Psoas muscle (tissue), 8 donors: Measurements from ENCODE around the gene FANCI. TPM values are rescaled to one million over a fixed set of nuclear protein-coding genes. Genes with fewer than 3 reads are reported as not detected.

ENCODE experiments used
- ATAC-seq, 4 donors: fragments of 200-7000 bp; cut with Tn5 transposase; one replicate each; pipeline ENCODE4 v1.9.1; 2020; ENCODE audit warnings: moderate library complexity in 3 of 4, mild to moderate bottlenecking in 2 of 4
- DNase-seq, 2 donors: peaks; one replicate each; pipeline ENCODE4 v3.0.0-alpha.2; 2020
- H3K27ac ChIP-seq: fragments of 200-600 bp; one replicate; pipeline ENCODE4 v1.8.0; 2022
- H3K27me3 ChIP-seq, 3 donors: fragments of 200-600 bp in 1 of 3; one replicate each; pipeline versions ENCODE4 v1.6.1 to v1.8.0; 2013 to 2022; ENCODE audit warnings: low read length in 2 of 3, mild to moderate bottlenecking in 2 of 3, moderate library complexity in 1 of 3; ENCODE audit not compliant: insufficient read depth in 3 of 3
- H3K36me3 ChIP-seq, 2 donors: fragments of 200-600 bp in 1 of 2; one replicate each; pipeline versions ENCODE4 v1.6.1 to v1.8.0; 2013 to 2022; ENCODE audit warnings: low read depth in 1 of 2, mild to moderate bottlenecking in 1 of 2, moderate library complexity in 1 of 2; ENCODE audit not compliant: insufficient read depth in 1 of 2
- H3K4me1 ChIP-seq: fragments of 200-600 bp; one replicate; pipeline ENCODE4 v1.8.0; 2022
- H3K4me3 ChIP-seq: fragments of 200-600 bp; one replicate; pipeline ENCODE4 v1.8.0; 2022; ENCODE audit warnings: mild to moderate bottlenecking
- H3K9me3 ChIP-seq: fragments of 200-600 bp; one replicate; pipeline ENCODE4 v1.8.0; 2022
- CTCF ChIP-seq: fragments of 200-600 bp; IDR thresholded peaks from one replicate; pipeline ENCODE4 v1.8.0; 2022; ENCODE audit warnings: antibody characterized with exemption
- WGBS, 3 donors: extraction: QIAGEN DNeasy Blood & Tissue Kit; methylation state at CpG; one replicate each; pipeline versions ENCODE4 v1.1.6 to v1.1.7; 2013; 5-methylcytosine and 5-hydroxymethylcytosine counted together
- intact Hi-C, 2 donors: fragments of 100-400 bp; cut with DNase I; formaldehyde crosslinking; loops; one replicate each; pipeline versions ENCODE4 v1.11.0 to v1.14.2; 2022
- long read RNA-seq, 2 donors: library from polyadenylated mRNA; unstranded; transcript quantifications; one replicate each; pipeline ENCODE4 v2.0.0, GENCODE V29; 2021
- polyA plus RNA-seq, 3 donors: library from polyadenylated mRNA; stranded (reverse); fragments of 200-250 nt; gene quantifications; one replicate each; pipeline ENCODE4 v1.2.3, GENCODE V29; 2013
- total RNA-seq, 4 donors: library from RNA; stranded (reverse); fragmentation: NEBNext Ultra II Directional in 2 of 4; extraction: Animal tissue kit (Norgen Biotek cat#: 25700) in 2 of 4; gene quantifications; one replicate each; pipeline versions ENCODE4 v1.2.1 to v1.2.4, GENCODE V29; 2021 to 2023
- donor health status: healthy with polysubstance abuse.
- donor health status: DM: no; HTN: no; CAD: no; lungs with moderate emphysema.
- donor health status: Bipolar disorder and iron deficiency.
- donor health status: healthy.
- donor health status: DM: yes; HTN: yes; CAD: no.
- donor health status: DM: no; HTN: no; CAD: no.
- donor health status: DM: no; HTN: no; CAD: no.
- donor health status: DM: yes; HTN: yes; CAD: no.

Gene FANCI
- total RNA-seq (1 to 10 TPM in 2 of 4 donors, under 1 TPM in 2; 0.69 to 2.3 (median 1.0) TPM), polyA plus RNA-seq (1 to 10 TPM in 1 of 3 donors, under 1 TPM in 2; 0.48 to 1.6 (median 0.72) TPM)
- long read RNA-seq, donor 1, result 0 reads
- long read RNA-seq, donor 2, result 0 reads

- peak; percentile 94 to 98 for DNase-seq
- WGBS, 3 donors, result 0 to 1% (median 1%) methylated on average over 69 of the region's 69 CpGs
- intact Hi-C loops, result no loop called here
- no peaks in the 10 kb centered on the region for H3K9me3 ChIP-seq
- H3K4me1 ChIP-seq, result peaks cover 8% of the 10 kb centered on the region
- no peak within 1 kb of the TSS for H3K27ac ChIP-seq
- TF ChIP-seq CTCF, result peak; percentile 41
- no peaks in the 10 kb centered on the region for H3K36me3 ChIP-seq
- ATAC-seq, result peak; percentile 98 to 100 (median 100)
- no peaks in the 10 kb centered on the region for H3K27me3 ChIP-seq
- peak within 1 kb of the TSS; percentile 79 for H3K4me3 ChIP-seq
These were observed at the start of gene FANCI for GRCh38 chr15:89243691-89244573. Gene FANCI, plus strand, starts transcription at chr15:89243979. Its CDS starts 3,669 bp downstream, at chr15:89247648.

- ATAC-seq (no peak), DNase-seq (no peak)
- no peaks in the 10 kb centered on the region for H3K4me1 ChIP-seq
- H3K4me3 ChIP-seq, result no peak overlapping the region
- peaks cover 7 to 100% of the 10 kb centered on the region in 2 donors for H3K36me3 ChIP-seq
- no peaks in the 10 kb centered on the region for H3K27me3 ChIP-seq
- no peaks in the 10 kb centered on the region for H3K9me3 ChIP-seq
- TF ChIP-seq CTCF, result no peak
- H3K27ac ChIP-seq, result no peak overlapping the region
- WGBS, 3 donors, result 87 to 91% (median 90%) methylated on average over 4 of the region's 4 CpGs
- intact Hi-C loops, result no loop called here
These were observed 49.2 kb upstream of the FANCI start for GRCh38 chr15:89194608-89195007.

DNA sequence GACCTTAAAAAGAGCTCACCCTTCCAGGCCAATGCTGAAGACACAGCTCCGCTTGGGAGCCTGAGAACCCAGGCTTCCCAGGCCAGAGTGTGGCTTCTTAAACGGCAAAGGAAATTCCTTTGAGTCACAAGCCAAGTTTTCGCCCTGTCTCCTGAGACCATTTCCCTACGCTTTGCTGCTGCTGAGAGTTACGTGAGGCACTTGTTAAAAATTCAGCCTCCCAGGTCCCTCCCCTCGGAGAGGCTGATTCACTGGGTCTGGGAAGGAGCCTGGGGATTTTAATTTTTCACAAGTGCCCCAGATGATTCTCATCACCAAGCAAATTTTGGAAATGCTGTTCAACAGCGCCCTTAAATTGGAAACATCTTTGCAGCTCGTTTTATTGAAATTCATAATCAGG lies 47.9 kb upstream of the FANCI start:
- DNase-seq, result no peak
- Histone ChIP-seq H3K36me3 (peaks cover 4 to 100% of the 10 kb centered on the region in 2 donors), H3K4me1 (no peaks in the 10 kb centered on the region), H3K27me3 (no peaks in the 10 kb centered on the region), H3K4me3 (no peak overlapping the region), H3K9me3 (no peaks in the 10 kb centered on the region), H3K27ac (no peak overlapping the region)
- ATAC-seq, result peak in 2 of 4 donors; percentile 14 to 25
- 71 to 77% (median 73%) methylated on average over 8 of the region's 8 CpGs for WGBS, 3 donors
- TF ChIP-seq CTCF, result no peak
- intact Hi-C loops, result no loop called here

DNA sequence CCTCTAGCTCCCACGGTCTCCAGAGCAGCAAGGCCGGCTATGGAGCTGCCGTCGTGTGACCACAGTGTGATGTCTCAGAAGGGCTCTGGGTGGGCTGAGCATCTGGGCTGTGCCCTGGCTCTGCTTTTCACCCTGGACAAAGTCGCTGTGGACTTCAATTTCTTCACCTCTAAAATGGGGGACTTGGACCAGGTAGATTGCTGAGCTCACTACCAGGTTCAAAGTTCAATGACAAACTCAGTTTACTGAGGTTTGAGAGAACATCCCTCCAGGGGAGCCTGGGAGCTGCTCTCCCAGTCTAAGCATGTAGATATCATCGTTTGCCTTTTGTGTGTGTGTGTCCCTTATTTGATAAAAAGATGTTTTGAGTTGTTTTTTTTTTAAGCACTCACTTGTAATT lies 47.5 kb upstream of the FANCI start:
- Histone ChIP-seq H3K4me3 (no peak overlapping the region), H3K9me3 (no peaks in the 10 kb centered on the region), H3K36me3 (peaks cover under 1 to 100% of the 10 kb centered on the region in 2 donors), H3K27me3 (no peaks in the 10 kb centered on the region), H3K4me1 (no peaks in the 10 kb centered on the region), H3K27ac (no peak overlapping the region)
- TF ChIP-seq CTCF, result no peak
- ATAC-seq (no peak), DNase-seq (no peak)
- 82 to 95% (median 89%) methylated on average over 6 of the region's 6 CpGs for WGBS, 3 donors
- intact Hi-C loops, result no loop called here
